ENCODE results near the gene SORCS2.

The SORCS2 gene

DNA sequence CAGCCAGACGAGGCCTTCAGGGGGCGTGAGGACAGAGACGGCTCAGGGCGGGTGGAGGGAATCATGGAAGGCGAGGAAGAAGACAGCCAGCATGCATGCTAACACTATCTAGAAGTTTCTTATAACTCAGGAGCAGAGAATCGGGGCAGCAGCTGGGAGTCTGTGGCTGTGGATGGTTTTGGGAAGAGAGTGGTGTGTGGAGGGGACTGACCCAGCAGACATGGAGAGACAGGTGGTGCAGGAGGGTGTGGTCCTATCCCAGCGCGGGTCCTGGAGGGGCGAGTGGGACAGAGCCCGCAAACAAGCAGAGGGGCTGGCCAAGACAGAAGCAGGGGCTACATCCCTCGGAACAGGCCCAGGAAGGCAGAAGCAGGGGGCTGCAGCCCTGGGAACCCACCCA, 555.2 kb downstream of the SORCS2 start:
- no peak for DNase-seq

DNA sequence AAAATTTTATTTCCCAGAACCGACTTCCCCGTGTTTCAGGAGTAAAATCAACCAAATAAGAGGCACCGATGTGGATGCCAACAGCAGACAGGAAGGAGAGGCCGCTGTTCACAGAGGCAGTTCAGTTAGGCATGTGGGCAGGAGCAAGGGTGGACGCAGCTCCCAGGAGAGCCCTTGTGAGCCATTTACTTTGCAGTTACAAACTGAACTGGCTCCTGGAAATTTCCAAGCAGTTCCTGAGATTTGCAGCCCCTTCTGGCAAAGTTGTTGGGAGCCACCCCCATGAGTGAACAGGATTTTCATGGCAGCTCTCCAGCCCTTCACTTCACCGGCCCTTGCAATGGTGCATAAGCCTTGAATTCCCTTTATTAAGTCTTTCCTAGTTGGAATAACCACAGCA, 558.2 kb downstream of the SORCS2 start:
- no peak for DNase-seq

DNA sequence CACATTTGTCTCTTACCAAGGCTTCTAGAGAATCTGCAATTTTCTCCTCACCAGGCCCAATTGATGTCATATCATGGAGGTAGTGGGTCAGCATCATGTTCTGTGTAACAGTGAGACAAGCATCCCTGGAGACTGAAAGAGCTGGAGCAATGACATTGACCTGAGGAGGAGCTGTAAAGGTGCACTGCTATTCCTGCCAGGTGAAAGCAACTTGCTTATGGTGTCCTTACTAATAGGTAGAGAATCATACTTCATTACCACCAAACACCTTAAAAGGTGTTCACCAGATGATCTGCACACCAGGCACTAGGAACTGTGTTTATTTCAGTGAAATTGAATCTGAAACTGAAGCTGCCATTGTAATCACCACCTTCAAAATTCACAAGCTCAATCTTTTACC, 558.6 kb downstream of the SORCS2 start:
- DNase-seq = no peak

DNA sequence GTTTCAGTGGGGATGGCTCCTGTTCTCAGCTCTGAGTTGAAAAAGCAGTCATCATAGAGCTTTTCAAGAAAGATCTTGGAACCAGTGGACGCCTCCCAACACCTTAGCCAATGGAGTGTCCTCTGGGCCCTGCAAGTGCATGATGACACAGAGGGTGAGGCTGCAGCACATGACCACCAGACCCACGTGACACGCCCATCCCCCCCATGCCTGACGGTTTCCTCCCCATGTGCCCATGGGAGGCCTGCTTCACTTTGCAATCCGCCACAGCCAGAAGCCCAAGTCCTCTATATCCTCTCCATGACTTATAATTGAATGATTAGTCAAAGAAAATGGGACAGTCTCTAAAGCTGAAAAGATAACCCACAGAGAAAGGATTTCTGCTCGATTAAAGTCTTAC, 560.3 kb downstream of the SORCS2 start:
- DNase-seq = no peak

DNA sequence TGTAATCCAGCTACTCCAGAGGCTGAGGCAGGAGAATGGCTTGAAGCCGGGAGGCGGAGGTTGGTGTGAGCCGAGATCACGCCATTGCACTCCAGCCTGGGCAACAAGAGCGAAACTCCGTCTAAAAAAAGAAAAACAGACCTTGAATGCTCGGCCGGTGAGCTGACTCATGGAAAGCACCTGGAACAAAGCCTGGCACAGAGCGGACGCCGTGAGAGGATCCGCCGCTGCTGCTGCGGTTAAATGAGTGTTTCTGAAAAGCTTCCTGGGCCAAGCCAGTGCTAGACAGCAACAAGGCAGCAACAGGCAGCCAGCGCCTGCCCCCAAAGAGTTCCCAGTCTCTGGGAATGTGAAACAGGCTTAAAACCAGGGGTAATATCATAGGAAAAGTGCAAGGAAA, 560.9 kb downstream of the SORCS2 start:
- DNase-seq = no peak

DNA sequence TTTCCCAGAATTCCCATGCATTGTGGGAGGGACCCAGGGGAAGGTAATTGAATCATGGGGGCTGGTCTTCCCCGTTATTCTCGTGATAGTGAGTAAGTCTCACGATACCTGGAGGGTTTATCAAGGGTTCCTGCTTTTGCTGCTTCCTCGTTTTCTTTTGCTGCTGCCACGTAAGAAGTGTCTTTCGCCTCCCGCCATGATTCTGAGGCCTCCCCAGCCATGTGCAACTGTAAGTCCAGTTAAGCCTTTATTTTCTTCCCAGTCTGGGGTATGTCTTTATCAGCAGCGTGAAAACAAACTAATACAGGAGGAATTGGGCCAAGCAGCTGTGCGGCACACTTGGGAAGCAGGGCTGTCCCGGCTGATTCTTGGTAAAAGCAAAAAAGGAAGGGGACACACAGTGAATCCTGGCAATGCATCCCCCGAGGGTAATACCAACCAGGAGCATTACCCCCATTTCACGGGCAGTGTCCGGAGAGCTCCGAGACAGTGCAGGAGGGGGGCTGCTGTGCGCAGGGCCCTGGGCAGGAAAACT, 561.7 kb downstream of the SORCS2 start:
- no peak for DNase-seq

DNA sequence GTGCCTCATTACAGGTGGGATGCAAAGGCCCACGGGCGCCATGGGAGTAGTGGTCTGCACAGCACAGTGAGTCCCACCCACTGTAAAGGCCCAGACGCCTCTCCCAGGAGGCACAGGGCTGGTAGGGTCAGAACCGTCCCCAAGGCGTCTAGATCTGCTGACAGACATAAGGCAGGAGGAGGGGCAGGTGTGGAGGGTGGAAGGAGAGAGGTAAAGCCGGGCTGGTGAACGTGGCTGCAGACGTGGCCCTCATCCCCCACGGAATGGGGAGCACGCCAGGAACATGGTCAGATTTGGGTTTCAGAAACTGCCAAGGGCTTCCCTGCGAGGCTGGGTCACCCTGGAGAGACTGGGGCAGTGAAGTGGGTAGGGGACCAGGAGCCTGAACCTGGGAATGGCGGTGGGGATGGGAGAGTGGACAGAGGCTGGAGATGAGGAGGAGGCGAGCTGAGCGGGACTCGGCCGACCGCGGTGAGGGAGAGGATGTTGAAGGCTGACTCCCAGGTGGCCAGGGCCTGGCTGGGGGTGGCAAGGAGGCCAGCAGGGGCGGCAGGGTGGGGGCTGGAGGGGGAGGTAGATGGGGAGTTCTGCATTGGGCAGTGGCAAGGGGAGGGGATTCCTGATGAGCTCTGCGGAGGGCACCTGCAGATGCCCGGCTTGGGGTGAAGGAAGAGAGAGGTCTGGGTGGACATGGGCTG, 562.4 kb downstream of the SORCS2 start:
- DNase-seq = no peak

DNA sequence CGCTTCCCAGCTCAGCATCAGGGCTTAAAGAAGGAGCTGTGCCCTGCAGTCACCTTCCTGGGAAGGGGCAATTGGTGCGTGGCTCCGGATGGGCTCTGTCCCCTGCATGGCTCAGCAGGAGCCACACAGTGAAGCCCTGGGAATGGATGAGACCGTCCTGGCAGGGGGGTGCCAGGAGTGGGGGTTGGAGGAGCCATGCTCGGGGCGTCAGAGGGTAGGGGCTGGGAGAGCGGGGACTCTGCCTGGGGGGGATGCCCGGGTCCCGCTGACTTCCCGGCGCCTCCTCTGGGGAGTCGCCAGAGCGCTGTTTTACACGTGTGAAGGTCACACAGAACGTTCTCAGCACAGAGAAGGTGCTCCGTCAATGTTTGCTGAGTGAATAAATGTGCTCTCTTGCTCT, 563.2 kb downstream of the SORCS2 start:
- DNase-seq = no peak

DNA sequence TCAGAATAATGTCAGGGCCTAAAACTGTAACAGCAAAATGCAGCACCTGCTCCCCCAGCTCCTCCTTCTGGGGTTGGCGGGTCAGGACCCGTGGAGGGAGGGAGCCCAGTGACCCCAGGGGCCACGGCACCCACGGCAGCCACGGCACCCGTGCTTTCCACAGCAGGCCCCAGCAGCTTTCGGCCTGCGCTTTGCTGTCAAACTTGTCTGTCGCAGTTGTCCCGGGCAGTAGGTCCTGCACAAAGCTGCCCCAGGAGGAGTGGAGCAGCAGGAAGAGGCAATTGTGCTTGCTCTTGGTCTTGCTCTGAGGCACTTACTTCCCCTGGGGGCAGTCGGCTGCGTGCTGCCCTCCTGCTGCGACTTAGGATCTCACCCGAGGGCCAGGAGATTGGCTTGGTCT, 563.7 kb downstream of the SORCS2 start:
- no peak for DNase-seq

DNA sequence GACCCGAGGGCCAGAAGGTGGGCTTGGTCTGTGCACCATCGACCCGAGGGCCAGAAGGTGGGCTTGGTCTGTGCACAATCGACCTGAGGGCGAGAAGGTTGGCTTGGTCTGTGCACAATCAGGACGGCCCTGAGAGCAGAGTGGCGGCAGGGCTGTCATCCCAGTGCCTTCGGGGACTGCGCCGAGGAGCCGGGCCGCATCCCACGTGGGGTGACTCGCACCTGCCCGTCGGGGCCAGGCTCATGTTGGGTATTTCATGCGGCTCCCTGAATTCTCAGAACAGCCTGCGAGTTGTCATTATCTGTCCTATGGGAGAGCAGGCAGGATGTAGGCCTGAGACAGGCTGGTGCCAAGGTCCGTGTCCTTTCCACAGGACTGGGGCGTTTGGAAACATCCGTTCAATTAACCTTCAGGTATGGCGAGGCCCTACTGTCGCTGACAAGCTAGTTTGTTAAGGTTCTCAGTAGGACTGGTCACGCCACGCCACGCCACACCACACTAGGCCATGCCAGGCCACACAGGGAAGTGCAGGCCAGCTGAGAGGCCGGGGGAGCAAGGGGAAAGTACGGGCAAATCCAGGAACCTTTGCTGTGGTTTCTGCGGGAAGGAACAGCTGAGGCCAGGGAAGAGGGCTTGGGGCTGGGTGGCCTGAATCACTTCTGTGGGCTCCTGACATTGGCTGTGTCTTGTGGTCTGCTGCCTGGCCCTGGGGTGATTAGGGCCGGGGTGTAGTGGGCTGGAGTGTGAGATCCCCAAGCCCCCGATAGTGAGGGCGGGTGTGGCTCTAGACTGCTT, 564.4 kb downstream of the SORCS2 start:
- DNase-seq = no peak

DNA sequence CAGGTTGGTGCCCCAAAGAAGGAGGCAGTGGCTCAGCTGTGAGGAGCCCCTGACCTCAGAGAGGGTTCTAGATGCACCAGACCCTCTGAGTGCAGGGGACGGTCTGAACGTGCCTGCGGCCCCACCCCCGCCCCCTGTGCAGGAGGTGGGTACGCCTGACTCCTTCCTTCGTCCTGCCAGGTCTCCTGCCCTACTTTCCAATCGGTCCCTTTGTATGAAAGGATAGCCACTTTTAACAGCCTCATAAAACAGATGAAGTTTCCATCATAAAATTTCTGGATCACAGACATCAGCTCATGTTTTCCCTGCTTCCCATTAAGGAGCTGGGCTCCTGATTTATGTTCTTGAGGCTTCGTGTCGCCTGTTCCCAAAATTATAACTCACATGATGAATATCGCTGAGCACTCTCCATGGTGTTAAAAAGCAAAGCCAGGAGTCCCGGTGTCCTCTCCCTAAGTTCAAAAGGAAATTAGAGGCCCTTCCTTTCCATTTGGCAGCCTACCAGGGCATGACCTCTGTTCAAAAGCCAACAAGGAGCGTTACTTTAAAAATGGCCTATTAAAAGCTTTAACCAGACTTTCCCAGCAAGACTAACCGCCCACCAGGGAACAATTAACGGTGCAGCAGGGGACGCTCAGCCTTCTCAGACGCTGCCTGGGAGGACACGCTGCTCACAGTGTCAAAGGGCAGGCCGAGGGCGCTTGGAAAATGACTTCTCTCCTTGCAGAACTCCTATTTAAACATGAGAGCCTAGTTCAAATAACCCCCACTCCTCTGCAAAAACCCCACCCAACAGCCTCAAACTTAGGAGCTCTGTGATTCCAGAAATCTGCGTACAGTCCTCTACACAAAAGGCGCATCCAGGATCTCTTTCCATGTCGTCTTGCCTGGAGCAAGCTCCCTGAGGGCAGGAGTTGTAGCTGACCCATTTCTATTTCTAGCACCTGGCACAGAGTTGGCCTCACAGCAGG, 565.4 kb downstream of the SORCS2 start:
- DNase-seq = no peak

DNA sequence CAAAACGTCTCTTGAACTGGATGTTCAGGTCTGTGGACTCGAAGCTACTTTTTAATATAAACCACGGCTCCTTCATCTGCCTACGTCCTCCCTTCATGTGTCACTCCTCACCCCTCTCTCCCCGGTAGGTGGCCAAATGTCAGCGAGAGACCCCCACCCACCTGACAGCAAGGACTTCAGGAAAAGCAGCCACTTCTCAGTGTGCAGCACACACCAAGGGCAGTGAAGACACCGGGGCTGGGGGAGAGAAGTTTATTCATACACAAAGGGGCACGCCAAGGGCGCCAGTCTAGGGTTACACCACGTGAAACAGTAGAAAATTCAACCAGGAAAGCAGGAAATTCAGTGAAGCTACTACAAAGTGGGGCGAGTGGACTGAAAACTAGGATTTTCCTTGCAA, 566.1 kb downstream of the SORCS2 start:
- no peak for DNase-seq

DNA sequence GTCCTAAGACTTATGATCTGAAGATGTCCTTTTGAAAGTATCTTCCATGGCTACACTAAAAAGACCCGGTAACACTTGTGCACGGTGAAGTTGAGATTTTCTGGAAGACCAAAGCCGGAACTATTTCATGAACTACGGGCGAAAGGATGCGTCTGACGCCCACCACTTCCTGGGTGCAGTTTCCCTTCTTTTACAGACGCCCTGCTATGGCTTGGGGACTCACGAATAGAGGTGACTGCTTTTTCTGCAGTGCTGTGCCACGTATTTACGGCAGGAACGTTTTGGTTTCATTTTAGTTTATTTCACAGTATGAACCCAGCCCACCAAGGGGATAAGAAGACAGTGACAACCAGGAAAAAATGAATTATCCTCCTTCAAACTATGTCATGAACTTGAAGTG, 566.9 kb downstream of the SORCS2 start:
- no peak for DNase-seq

DNA sequence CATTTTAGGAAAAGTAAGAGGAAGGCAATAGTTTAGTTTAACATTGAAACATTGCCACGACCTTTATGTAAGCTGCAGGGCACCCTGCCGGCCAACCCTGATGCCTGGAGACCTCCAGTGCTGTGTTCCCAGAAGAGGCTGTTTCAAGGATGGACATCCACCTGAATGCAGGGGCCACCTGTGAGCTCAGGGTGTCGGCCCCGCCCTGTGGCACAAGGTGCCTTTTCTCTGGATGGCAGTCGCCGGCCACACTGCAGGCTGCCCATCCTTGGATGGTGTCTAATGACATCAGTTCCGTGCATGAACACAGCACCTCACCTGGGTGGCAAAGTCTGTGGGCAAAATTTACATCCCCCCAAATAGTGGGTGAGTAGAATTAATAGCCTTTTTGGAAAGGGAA, 567.3 kb downstream of the SORCS2 start:
- DNase-seq = no peak

DNA sequence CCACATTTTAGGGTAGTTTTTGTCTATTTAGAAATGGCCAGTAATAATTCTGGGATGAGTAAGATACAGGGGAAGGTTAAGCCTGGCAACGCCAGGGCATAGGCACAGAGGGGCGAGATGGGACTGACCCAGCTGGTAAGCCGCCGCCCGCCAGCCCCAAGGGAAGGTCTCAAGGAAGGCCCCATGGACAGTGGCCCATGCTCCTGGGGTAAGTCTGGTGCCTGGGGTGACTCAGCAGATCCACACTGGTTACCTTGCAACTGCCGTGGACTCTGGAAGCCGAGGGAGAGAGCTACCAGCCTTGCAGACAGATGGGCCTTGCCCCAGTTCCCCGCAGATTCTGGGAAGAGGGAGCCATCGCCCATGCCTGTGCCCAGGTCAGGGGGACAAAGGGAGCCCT, 567.9 kb downstream of the SORCS2 start:
- no peak for DNase-seq

DNA sequence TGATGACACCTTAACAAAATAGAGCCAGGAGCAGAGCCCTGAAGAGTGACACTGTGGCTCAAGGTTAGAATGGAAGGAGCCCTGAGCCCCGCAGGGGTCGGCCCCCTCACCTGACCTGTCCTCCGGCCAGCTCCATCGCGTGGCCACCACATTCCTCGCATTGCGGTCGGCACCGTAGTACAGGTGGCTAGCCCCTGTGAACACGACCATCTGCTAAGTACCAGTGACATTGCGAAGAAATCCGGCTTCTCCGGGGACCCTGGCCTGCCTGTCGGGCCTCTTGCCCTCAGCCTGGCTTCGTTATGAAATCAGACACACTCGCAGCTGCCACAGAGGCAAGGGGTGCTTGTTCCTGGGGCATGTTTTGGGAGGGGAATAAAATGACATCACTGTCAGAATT, 568.4 kb downstream of the SORCS2 start:
- DNase-seq = no peak

DNA sequence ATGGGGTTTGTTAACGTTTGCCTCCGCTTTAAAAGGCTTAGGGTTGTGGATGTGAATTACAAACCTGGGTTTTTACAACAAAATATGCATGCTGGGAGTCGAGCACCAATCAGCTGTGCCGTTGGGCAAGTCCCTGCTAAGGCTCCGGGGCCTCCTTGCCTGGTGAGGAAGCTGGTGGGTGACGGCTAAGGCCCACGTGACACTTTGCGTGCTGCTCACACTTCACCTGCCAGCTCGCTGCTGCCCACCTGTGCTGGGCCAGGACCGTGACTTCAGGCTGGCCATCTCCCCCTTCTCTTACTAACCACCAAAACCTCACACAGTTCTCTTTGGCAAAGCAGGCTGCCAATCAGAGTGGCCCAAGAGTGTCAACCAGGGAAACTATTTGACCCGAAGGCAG, 569.0 kb downstream of the SORCS2 start:
- DNase-seq = no peak

DNA sequence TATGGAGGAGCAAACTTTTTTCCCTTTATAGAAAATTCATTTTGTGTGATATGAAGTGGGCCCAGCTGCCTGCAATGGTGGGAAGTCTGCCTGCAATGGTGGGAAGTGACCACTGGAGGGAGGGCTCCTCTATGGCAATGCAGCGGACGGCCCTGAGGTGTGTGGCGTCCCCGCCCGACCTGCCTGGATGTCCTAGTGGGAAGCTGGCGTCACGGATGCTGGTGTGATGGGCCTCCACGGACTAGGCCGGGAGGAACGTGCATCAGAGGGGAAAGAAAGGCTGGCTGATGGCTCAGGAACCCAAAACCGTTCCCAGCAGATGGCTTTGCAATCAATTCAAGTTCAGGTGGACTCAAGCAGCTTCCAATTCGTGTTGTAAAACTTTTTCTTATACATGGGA, 569.4 kb downstream of the SORCS2 start:
- DNase-seq = no peak

DNA sequence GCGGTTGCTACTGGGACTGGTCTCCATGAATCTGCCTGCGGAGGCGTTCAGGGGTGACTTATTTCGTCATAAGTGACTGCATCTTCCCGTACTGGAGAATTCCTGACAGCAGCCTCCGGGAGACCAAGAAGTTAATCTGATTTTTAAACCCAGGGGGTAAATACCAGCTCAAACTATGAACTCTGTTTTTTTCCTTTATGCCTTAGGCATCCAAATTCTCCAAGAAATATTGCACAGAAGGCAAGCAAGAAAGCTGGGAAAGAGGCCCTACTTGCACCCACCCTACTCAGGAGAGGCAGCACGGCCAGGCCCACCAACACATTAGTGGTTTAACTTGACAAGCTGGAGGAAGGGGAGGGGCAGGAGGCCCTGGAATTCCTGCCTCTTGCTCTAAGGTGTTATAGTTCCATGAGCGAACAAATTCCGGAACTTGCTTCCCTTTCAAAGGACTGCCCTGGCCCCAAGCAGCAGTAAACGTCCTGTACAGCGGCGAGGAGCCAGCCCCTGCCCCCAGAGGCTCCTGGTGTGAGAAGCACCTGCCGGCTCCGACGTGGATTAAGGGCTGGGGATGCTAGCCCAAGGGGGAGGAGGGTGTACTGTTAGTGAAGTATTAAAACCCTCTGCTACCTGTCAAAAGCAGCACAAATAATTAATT, 570.2 kb downstream of the SORCS2 start:
- no peak for DNase-seq

DNA sequence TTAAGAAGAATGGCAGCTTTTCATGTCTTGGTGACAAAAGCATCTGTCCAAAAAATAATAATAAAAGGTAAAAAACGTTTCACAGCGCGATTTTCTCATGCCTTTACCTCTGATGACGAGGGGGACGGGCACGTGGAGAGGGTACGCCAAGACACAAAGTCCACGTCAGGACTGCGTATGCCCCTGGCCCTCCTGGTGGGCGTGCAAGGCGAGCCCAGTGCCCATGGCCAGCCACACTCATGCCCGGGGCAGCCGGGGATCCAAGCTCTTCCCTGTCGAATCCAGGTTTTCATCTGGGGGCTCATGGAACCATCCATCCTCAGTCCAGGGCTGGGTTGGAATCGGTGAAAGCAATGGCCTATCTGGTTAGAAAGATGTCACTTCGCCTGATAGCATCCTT, 570.8 kb downstream of the SORCS2 start:
- no peak for DNase-seq

DNA sequence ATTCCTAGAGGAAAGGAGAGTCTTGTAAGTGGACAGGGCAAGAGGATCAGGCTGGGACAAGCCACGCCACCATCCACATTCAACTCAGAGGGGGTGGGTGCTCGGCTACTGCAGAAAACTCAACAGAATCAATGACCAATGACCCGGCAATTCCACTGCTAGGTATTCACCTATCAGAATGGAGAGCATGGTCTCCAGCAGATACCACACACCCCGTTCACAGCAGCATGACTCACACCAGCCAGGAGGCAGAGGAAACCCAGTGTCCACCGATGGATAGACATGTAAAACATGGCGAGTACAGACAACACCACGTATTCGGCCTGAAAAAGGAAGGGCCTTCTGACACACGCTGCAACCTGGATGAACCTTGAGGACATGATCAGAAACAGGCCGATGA, 571.5 kb downstream of the SORCS2 start:
- DNase-seq = no peak

DNA sequence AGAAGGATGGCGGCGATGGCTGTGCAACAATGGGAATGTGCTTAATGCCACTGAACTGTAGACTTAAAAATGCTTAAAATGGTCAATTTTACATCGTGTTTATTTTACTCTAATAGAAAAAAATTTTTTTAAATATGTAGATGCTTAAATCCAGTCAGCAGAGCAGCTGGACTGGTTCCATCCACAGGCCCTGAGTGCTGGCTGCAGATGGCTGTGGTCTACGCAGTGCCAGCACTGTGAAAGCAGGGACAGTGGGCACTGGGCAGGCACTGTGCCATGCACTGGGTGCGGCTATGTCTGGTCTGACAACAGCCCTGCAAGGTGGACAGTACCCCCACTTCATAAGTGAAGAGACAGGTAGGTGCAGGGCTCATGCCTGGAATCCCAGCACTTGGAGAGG, 572.1 kb downstream of the SORCS2 start:
- no peak for DNase-seq

DNA sequence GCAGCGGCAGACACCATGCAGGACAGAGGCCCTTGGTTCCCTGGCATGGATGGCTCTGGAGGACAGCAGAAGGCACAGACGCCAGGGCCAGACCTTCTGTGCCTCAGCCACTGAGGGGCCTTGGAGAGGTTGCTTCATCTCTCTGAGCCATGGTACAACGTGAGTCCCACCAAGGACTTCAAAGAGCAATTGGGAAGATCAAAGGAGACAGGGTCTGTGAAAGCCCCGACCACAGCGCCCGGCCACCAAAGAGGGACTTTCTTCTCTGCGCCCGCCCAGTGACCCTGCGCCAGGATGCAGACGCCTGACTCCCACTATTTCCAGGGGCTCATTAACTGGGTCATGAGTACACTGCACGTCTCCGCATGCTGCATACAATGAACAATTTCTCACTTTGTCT, 573.3 kb downstream of the SORCS2 start:
- DNase-seq = no peak

All from NCI-H510A (cell line).